ENCODE measurements around the gene CACNA1H.

CACNA1H gene

GRCh38 chr16:1117176-1117900, 35.6 kb upstream of the CACNA1H start:
- H3K4me3 ChIP-seq (ENCODE audit: low read depth, low read length), result no peak overlapping the region
- TF ChIP-seq, protein P1, sequence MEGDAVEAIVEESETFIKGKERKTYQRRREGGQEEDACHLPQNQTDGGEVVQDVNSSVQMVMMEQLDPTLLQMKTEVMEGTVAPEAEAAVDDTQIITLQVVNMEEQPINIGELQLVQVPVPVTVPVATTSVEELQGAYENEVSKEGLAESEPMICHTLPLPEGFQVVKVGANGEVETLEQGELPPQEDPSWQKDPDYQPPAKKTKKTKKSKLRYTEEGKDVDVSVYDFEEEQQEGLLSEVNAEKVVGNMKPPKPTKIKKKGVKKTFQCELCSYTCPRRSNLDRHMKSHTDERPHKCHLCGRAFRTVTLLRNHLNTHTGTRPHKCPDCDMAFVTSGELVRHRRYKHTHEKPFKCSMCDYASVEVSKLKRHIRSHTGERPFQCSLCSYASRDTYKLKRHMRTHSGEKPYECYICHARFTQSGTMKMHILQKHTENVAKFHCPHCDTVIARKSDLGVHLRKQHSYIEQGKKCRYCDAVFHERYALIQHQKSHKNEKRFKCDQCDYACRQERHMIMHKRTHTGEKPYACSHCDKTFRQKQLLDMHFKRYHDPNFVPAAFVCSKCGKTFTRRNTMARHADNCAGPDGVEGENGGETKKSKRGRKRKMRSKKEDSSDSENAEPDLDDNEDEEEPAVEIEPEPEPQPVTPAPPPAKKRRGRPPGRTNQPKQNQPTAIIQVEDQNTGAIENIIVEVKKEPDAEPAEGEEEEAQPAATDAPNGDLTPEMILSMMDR (IDR thresholded peaks at IDR 0.05; ENCODE audit: control insufficient read depth, extremely low read depth, insufficient read depth), result no peak
- no peak for DNase-seq (ENCODE audit: low read depth)

GRCh38 chr16:1117926-1118325, 35.0 kb upstream of the CACNA1H start:
- DNase-seq (ENCODE audit: low read depth), result no peak
- no peak overlapping the region for H3K4me3 ChIP-seq (ENCODE audit: low read depth, low read length)
- TF ChIP-seq, protein P1 (IDR thresholded peaks at IDR 0.05; ENCODE audit: control insufficient read depth, extremely low read depth, insufficient read depth), result no peak

DNA sequence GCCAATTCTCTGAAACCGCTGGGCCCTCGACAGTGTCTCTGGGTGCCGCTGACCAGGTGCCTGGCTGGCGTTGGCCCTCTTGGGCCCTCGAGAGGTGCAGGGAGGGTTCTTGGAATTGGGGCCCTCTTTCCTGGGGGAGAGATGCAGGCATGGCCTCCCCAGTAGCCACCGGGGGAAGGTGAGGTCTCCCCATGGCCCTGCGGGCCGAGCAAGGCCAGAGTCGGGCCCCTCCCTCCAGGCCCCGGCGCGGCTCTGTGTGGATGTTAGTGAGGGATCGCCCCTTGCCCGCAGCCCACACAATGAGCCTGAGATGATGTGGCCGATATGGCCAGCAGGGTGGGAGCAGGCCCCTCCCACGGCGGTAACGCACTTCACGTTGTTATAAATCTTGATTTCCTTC, 33.8 kb upstream of the CACNA1H start:
- DNase-seq (ENCODE audit: low read depth), result no peak
- H3K4me3 ChIP-seq (ENCODE audit: low read depth, low read length), result no peak overlapping the region
- TF ChIP-seq, protein P1 (IDR thresholded peaks at IDR 0.05; ENCODE audit: control insufficient read depth, extremely low read depth, insufficient read depth), result no peak

GRCh38 chr16:1119766-1120576, 32.9 kb upstream of the CACNA1H start:
- no peak for DNase-seq (ENCODE audit: low read depth)
- H3K4me3 ChIP-seq (ENCODE audit: low read depth, low read length), result no peak overlapping the region
- TF ChIP-seq, protein P1 (IDR thresholded peaks at IDR 0.05; ENCODE audit: control insufficient read depth, extremely low read depth, insufficient read depth), result no peak

DNA sequence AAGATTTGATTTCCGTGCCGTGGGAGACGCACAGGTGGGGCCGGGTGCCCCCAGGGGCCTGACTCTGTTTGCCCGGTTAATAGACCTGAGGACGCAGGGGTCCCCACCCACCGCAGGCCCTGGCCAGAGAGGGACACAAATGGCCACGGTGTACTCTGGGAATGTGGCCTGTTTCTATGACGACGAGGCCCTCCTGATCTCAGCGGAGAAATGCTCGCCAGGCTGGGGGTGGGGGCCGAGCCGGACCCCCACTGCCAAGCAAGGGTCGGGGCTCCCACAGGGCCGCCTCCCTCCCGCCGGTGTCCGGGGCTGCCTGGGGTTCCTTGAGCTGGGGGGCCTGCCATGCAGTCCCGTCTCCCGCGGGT, 32.3 kb upstream of the CACNA1H start:
- no peak overlapping the region for H3K4me3 ChIP-seq (ENCODE audit: low read depth, low read length)
- no peak for DNase-seq (ENCODE audit: low read depth)
- TF ChIP-seq, protein P1 (IDR thresholded peaks at IDR 0.05; ENCODE audit: control insufficient read depth, extremely low read depth, insufficient read depth), result no peak

DNA sequence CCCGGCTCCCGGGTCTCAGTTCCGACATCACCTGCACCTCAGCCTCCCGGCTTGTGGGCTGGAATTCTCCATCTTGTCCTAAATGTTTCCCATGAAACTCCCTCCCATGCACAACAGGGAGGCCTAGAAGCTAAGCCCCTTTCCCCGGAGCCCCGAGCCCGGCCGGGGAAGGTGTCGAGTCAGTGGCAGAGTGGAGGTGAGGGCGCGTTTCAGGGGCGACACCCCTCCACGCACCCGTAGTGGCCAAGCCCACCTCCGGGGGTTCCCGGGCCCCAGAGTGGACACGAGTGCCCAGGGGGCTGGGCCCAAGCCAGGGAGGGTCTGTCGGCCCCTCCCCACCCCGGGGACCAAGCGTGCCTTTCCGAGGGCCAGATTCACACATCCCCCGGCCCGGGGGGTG, 31.9 kb upstream of the CACNA1H start:
- TF ChIP-seq, protein P1 (IDR thresholded peaks at IDR 0.05; ENCODE audit: control insufficient read depth, extremely low read depth, insufficient read depth), result no peak
- DNase-seq (ENCODE audit: low read depth), result no peak
- H3K4me3 ChIP-seq (ENCODE audit: low read depth, low read length), result no peak overlapping the region
